ENCODE measurements around the gene MNX1. TPM values are rescaled to one million over a fixed set of nuclear protein-coding genes. Genes with fewer than 3 reads are reported as not detected.

MNX1 gene
- total RNA-seq, 1 donor from 2014 or later: not detected

DNA sequence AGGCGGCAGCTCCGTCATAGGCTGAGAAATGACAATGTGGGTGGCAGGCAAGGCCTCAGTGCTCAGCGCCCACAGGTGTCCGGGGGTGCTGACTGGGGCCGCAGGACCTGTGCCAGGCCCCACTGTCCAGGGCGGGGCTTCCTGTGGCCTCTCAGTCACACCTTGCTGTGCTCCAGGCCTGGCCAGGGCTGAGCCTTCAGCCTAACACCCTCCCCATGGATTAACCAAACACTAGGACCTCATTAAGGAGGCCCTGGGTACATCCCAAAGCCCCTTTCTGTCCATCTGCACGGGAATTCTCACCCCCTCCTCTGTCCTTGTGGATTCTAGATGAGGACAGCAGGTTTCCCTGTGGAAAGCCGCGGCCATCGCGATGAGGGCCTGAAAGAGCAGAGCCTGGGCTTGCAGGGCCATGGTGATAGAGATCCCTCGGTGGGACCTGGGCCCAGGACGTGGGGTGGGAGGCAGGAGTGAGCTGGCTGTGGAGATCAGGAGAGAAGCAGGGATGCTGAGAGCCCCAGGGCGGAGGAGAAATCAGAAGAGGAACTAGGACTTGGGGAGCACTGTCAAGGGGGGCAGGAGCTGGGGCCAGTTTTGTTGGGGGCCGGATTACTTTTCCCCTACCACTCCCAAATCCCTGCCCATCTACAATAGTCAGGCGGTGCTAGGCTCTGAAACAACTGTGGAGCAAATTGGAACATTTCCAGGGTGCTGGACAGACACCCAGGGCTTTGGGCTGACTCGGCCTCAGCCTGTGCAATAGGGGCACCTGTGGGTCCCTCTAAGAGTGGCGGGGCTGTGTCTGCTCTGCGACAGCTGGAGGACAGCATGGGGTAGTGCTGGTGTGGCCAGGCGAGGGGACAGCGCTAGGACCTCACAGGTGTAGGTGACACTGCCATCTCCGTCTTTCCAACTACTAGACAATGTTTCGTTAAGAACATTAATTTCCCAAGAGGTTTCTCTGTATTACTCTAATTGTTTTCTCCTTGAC lies 23.3 kb upstream of the MNX1 start:
- no peak for DNase-seq (ENCODE audit: extremely low read depth, low read depth, low spot score)

DNA sequence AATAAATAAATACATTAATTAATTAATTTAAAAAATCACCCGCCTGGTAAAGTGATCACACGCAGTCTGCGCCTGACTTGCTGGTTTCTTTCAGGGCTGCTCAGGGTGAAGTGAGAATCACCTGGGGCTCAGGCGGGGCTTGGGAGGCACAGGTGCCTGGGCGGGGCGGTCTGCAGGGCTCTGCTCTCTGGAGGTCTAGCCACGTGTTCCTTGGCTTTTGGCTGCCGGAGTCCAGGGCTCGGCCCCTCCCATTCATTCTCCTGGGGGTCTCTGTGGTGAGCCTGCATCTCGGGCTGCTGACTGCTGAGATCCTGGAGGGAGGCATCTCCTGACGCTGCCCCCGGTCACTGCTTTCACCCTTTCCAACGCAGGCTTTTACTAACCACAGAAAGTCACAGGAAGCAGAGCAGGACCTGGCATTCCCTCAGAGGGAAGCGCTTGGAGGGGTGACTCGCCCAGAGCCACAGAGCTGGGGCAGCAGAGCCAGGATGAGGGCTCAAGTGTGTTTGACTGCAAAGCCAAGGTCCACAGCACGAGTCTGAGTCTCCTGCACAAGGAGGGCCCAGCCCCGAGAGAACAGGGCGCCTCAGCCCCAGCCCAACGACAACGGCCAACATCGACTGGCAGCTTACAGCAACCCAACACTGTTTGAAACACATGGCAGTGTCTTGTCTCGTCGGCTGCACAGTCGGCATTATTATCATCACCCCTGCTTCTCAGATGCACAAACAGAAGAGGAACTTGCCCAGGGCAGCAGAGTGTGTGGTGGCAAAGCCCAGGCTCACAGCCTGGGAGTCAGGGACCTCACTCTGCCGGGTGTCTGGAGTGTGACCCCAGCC lies 22.4 kb upstream of the MNX1 start:
- DNase-seq (ENCODE audit: extremely low read depth, low read depth, low spot score): no peak

DNA sequence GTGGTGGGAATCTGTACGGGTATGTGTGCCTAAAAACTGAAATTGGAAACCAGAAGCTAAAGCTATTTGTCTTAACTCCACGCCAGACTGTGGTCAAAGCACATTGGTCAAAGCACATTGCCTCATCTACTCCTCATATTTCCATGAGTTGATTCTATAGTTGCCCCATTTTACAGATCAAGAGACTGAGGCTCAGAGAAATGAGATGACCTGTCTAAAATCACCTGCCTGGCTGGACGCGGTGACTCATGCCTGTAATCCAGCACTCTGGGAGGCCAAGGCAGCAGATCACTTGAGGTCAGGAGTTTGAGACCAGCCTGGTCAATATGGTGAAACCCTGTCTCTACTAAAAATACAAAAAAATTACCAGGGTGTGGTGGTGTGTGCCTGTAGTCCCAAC lies 21.7 kb upstream of the MNX1 start:
- DNase-seq (ENCODE audit: extremely low read depth, low read depth, low spot score): no peak

DNA sequence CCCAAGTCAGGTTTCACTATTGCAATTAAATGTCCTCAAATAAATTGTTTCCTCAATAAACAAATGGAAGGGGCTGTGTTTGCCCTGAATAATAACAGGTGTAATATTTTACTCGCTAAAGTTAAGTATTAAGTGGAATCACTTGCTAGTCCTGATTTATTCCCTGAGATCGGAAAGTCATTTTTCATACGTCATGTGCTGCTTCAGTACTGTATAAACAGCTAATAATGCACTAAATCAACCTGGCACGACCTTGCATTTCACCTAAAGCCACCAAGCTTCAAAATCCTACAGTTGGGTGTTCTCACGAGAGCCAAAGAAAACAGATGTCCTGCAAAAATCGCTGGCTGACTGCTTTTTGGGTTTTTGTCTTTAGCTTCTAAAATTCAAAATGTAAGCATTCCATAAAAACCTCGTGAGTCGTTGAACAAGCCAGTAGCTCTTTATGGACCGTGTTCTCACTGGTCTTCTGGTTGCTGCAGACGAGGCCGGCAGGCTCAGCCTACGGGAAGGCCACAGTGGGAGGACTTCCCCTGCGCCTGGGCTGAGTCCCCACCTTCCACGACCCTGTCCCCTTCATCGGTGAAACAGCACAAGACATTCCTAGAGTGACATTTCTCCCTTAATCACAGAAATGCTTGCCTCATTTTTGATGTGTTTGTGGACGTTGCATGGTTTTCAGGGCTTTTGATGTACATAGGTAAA lies 17.9 kb upstream of the MNX1 start:
- DNase-seq (ENCODE audit: extremely low read depth, low read depth, low spot score): no peak

DNA sequence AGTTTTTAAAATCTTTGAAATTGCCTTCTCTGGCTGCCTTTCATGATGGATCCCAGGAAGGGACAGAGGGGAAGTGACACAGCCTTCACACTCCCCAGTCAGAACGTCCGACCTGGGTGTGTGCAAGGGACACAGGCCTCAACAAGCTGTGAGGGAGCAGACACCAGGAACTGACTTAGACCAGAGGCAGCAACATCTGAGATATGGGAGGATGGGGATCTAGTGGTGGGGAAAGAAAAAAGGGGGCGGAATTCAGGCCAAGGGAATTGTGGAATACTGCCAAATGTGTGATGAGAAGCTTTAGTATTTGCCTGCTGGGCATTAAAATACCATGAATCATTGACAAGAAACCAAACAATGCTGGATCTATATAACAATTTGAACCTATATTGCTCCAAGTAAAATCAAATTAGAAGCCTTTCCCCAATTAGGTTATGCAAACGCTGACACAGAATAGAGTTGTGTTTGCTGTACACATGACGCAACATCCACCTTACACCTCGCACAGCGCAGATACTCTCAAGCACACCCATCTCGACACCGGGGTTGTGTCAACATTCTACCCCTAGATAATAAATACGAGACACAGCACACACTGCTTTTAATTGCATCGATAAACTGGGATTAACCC lies 17.2 kb upstream of the MNX1 start:
- DNase-seq (ENCODE audit: extremely low read depth, low read depth, low spot score): no peak

DNA sequence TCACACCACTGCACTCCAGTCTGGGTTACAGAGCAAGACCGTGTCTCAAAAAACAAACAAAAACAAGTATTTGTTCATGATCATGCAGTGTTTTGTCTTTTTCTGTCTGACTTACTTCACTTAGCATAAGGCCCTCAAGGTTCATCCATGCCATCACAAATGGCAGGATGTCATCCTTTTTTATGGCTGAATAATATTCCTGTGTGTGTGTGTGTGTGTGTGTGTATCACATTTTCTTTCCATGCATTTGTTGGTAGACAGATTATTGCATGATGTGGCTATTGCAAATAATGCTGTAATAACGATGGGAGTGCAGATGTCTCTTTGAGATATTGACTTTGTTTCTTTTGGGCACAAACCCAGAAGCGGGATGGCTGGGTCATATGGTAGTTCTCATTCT lies 14.3 kb upstream of the MNX1 start:
- no peak for DNase-seq (ENCODE audit: extremely low read depth, low read depth, low spot score)

DNA sequence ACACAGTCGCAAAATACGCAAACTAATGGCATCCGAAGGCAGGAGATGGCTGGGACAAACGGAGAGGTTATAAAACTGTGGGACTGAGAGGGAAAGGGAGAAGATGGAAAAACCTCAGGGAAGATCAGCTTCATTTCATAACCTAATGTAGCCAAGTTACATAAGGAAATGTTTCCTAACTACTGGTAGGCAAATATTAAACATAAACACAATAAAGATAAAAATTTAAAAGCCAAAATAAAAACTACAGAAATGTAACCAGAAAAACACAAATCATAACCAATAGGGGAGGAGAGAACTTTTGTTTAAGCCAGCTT lies 13.1 kb upstream of the MNX1 start:
- DNase-seq (ENCODE audit: extremely low read depth, low read depth, low spot score): no peak

DNA sequence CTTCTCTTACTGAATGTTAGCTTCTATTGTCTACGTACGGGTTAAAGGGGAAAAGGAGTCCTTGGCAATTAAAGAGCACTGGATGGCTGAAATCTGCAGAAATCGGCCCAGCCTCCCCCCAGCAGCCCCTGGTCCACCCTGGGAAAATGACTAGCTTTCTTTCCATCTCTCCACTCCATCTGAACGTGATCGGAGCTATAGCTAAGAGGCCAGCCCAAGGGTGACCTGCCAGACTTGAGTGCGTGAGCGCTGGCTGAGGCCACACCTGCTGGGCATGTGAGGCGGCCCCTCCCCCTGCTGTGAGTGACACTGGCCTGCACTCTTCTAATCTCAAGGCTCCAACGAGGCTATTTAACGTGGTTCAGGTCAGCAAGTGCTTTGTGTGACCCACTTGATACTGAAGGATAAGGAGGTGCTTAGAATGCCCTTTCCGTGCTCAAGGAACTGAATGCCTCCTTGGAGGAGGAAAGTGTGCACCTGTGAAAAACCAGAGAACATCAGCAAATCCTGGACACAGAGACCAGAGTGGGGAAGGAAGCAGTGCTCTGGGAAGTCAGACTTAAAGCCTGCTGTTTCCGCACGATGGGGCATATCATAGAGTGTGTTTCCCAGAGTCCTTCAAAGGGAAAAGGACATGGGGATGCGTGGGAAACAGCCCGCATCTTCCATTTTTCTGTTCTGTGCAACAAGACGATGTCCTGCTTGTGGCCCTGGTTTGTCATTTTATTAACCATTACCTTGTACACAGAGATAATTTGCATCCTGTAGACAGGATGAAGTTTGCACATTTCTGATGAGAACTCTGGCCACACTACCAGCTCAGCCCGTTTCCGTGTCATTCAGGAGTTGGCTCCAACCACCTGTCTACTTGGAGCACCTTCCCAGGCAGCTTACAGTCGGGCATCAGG lies 12.5 kb upstream of the MNX1 start:
- DNase-seq (ENCODE audit: extremely low read depth, low read depth, low spot score): no peak

DNA sequence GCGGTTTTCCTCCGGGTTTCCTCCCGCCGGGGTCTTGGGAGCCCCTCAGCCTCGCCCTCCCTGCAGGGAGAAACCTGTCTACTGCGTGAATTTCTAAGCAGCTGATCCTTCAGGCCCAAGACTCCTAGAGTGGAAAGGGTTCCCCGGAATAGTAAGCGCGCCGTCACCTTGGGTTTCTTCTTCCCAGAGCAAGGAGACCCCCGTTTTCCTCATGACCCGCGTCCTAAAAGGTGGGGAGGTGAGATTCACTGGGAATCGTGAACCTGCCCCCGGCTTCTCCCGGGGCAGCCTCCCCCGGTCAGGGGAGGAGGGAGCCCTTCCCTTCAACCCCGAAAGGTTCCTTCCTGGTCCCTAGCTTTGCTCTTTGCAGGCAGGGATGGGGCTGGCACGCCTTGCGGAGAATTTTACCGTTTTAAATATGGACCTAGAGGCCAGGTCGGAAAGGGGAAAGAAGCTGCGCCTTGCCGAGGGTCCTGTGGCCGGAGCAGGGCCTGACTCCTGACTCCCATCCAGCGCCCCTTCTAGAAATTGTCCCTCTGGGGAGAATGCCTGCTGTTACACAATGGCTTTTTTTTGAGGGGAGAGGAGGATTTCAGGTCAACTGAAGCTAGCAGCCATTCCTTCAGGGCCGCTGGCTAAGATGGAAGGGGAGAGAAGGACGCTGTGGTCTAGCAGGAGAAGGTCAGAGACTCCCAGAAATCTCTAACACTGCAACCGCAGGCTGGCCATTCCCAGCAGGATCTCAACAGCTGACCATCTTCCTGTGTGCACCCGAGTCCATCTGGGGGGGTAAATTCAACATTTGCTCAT lies 11.6 kb upstream of the MNX1 start:
- DNase-seq (ENCODE audit: extremely low read depth, low read depth, low spot score): no peak

DNA sequence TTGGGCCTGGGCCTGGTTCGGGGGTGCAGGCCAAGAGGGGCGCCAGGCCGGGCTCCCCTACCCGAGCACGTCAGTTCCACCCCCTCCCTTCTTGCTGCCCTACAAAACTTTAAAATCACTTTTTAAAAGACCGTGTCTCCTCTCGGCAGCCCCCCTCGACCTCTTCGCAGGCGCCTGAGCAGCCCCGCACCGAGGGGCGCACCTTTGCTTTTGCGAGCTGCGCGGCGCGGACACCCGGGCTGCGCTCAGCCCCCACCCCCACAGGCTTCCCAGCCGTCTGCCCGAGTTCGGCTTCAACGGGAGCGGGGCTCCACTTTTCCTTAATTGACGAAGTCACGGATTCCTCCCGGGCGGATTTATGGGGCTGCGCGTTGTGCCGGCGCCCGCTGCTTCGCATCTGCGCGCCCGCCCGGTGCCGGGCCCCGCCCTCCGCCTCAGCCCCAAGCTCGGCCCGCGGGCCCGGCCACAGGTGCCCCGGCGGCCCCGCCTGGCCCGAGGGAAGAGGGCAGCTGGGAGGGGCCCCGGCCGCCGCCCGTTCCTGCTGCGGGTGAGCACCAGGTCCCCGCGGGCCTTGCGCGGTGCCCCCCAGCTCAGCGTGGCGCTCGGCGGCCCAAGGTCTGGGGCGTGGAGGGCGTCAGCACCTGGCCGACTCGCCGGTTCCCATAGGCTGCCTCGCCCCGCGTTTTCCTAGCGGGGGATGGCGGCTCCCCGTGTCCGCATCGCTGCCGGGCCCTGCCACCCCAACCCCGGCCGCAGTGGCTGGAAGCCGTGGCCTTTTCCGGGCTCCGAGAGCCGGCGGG lies 10.8 kb upstream of the MNX1 start:
- DNase-seq (ENCODE audit: extremely low read depth, low read depth, low spot score): no peak

DNA sequence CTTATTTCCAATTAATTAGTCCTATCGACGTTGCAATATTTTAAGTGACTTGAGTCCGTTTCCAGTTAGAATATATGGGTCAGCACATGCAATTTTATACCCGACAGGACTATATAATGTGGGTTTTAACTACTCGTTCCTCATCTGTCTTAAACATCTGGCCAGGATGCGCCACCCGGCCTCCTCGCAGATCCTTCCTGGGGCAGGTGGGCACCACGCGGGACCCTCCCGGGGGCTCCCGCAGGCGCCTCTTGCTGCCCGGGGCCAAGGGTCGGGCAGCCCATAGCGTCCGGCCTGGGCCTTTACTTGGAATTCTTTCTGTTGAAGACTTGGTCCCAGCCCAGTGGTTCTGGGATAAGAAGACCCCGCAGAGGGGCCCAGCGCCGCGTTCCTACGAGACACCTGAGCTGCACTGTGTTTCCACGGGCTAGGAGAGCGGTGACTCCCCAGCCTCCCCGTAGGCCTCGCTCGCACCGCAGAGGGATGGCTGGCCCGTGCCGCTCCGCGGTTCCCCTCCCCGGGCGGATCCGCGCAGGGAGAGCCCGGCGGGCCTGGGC lies 10.1 kb upstream of the MNX1 start:
- no peak for DNase-seq (ENCODE audit: extremely low read depth, low read depth, low spot score)

DNA sequence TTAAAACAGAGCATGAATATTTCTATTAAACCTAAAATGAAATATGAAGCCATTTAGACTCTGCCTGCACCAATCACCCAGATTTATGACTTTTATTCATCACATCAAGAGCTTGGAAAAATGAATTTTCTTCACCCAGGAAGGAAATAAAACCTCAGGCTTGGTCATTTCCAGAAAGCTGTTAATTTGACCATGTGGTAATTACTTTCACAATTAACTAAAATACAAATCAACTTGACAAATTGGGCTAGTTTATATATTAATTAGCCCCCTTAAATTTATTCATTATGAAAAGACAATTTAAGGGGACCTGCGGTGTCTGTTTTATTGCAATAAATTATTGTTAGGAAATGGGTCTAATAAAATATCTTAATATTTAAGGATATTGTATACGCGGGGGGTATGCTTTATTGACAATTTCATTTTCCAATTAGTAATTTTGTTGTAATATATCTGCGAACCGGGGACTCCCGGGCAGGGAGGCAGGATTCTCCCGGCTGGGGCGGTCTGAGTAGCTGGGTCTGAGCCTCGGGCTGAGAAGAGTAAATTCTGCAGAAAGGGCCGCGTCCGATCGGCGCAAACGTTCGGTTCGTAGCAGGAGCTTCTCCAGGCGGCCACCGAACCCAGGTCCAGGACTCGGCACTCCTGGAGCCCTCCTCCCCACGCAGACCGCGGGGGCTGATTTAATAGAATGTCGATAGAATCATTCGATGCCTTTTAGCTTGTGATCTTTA lies 9.4 kb upstream of the MNX1 start:
- DNase-seq (ENCODE audit: extremely low read depth, low read depth, low spot score): no peak

DNA sequence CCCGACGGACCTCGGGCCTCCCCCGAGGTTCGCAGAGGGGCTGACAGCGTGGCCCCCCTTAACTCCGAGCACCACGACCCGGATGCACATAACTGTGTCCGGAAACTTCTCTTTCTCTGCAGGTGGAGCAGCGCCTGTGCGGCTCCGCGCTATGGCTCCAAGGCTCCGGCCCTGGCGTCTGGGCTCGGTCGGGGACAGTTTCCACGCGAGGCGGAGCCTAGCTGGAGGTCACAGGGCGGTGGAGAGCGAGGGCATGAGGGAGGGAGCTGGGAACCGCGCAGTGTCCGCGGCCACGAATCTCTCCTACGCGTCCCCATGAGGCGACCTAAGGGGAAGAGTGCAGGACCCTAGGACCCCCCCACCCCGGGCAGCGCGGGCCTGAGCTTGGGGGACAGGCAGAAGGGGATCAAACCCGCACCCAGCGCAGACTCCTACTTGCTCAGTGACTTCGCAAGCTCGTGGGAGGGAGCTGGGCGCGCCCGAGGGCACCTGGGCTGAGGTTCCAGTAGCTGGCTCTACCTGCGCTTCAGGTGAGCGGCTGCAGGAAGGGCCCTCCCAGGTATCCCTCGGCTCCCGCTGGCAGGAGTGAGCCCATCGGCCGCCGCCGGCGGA lies 8.6 kb upstream of the MNX1 start:
- no peak for DNase-seq (ENCODE audit: extremely low read depth, low read depth, low spot score)

DNA sequence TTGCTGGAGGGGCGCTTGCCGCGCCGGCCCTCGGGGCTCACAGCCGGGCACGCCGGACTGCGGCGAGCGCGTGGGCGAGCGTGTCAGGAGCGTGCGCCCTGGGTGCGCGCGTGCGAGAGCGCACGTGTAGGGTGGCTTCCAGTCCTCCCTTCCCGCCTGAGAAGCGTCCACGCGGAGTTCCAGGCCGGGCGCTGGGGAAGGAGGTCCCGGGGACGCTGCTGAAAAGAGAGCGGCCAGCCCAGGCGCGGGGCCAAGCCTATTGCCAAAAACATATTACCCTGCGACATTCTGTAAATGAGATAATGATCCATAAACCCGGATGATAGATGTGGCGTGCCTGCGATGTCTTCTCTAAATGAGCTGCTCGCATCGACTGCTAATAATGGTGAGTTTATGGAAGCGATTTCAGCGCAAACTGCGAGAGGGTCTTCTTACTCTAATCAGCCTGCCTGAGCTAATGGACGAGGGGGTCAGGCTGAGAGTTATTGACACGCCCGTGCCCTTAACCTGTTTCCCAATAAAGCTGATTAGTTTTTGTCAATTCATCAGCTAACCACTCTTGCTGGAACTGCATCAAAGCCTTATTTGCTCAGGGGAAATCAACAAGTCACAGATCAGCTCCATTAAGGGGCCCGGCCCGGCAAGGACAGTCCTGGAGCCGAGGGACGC lies 8.0 kb upstream of the MNX1 start:
- no peak for DNase-seq (ENCODE audit: extremely low read depth, low read depth, low spot score)

DNA sequence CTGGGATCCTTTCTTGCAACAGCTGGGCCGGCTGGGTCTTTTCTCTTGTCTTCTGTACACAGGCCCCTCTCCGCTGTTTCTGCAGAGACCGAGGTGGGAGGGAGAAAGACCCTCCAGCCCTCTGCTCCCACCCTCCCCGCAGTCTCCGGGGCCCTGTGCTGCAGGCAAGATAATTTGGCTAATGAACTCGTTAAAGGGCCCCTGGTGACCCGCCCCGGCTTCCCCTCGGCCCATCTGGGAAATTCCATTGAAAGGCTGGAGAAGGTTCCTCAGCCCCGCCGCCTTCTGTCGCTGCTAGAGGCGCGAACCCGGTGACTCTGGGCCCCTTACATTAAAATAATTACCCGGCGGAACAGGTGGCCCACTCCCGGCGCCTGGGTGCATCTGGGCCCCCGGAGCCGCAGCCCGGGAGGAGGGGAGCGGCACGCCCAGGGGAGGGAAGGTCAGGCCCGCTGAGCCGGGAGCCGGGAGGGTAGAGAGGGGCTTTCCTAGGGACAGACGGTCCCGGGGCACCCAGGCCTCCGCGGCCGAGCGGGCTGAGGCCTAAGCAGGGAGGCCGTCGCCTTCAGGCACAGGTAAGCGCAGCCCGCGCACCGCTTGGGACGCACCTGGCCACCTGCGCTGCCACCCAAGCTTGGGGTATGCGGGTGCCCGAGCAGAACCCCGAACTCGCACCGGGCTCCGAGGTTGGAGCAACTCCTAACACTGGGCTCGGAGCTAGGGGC lies 7.3 kb upstream of the MNX1 start:
- DNase-seq (ENCODE audit: extremely low read depth, low read depth, low spot score): no peak

DNA sequence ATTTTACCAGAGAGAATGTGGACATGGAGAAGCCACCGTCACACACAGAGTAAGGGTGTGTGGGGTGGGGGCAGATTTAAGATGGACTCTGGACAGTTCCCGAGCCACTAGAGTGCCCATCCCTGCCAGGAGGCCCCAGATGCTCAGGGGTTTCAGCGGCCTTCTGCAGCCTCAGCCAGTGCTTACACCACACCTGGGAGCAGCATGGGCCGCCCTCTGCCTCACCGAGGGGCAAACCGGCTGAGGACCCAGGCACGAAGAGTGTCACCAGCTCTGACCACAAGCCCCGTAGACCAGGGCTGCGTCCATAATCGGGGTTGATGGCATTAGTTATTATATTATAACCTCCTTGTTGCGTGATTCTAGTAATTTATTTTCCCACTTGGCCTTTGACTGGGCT lies 6.7 kb upstream of the MNX1 start:
- DNase-seq (ENCODE audit: extremely low read depth, low read depth, low spot score): no peak
